Measurements from ENCODE around the gene ALDH1A3.

GRCh38 chr15:100834731-100835130 is 44.9 kb upstream of the ALDH1A3 start:
- TF ChIP-seq CTCF (IDR thresholded peaks at IDR 0.05) (no peak), POLR2A (IDR thresholded peaks at IDR 0.05) (no peak)
